Measurements from ENCODE around the gene SLX4IP. TPM values are rescaled to one million over a fixed set of nuclear protein-coding genes. Genes with fewer than 3 reads are reported as not detected.

The SLX4IP gene
- total RNA-seq, 2 experiments from 2014 or later: 1.6 to 1.8 TPM

DNA sequence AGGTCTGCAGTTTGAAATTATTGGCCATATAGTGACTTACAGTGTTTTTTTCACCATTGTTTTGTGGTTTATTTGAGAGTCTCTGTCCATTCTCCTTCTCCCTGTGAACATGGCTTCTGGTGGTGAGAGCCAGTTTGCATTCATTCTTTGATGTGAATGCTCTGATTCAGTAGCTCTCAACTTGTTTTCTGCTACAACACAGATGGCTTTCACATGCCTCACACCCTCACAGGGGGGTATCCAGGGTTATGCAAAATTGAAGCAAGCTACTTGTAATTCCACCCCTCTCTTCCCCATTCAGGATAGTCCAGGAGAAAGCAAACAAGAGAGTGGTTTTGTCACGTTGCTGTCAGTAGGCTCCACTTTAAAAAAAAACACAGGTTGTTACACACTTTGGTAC lies 55.6 kb downstream of the SLX4IP start:
- no peak overlapping the region for H3K27ac ChIP-seq (ENCODE audit: low read depth in 1 of 2, low read length in 2 of 2)
- ATAC-seq (ENCODE audit: poor library complexity) (no peak), DNase-seq (peak in 2 of 14 experiments; percentile 27 to 37)
- intact Hi-C loops (cut with DNase I, micrococcal nuclease): no loop called here
- Mint-ChIP-seq H3K9me3 (no peaks in the 10 kb centered on the region), H3K36me3 (ENCODE audit: low read depth) (no peaks in the 10 kb centered on the region), H3K27me3 (no peaks in the 10 kb centered on the region), H3K4me1 (ENCODE audit: low read depth) (peaks cover 12% of the 10 kb centered on the region), H3K4me3 (no peak overlapping the region), H3K27ac (no peak overlapping the region)
- no peaks in the 10 kb centered on the region for H3K27me3 ChIP-seq (ENCODE audit: control insufficient read depth in 1 of 2, insufficient read depth in 2 of 2, low read length in 2 of 2)
- no peaks in the 10 kb centered on the region for H3K36me3 ChIP-seq (ENCODE audit: insufficient read depth, low read length)
- CTCF ChIA-PET: no interaction called here
- TF ChIP-seq, protein P1, sequence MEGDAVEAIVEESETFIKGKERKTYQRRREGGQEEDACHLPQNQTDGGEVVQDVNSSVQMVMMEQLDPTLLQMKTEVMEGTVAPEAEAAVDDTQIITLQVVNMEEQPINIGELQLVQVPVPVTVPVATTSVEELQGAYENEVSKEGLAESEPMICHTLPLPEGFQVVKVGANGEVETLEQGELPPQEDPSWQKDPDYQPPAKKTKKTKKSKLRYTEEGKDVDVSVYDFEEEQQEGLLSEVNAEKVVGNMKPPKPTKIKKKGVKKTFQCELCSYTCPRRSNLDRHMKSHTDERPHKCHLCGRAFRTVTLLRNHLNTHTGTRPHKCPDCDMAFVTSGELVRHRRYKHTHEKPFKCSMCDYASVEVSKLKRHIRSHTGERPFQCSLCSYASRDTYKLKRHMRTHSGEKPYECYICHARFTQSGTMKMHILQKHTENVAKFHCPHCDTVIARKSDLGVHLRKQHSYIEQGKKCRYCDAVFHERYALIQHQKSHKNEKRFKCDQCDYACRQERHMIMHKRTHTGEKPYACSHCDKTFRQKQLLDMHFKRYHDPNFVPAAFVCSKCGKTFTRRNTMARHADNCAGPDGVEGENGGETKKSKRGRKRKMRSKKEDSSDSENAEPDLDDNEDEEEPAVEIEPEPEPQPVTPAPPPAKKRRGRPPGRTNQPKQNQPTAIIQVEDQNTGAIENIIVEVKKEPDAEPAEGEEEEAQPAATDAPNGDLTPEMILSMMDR (IDR thresholded peaks at IDR 0.05): no peak
- POLR2A ChIA-PET: no interaction called here
- no peak overlapping the region for H3K4me3 ChIP-seq (ENCODE audit: low read length)
- no peaks in the 10 kb centered on the region for H3K4me1 ChIP-seq (ENCODE audit: insufficient read depth, low read length)
- H3K9me3 ChIP-seq (ENCODE audit: control insufficient read depth in 1 of 2, insufficient read depth in 1 of 2, low read length in 2 of 2): no peaks in the 10 kb centered on the region

DNA sequence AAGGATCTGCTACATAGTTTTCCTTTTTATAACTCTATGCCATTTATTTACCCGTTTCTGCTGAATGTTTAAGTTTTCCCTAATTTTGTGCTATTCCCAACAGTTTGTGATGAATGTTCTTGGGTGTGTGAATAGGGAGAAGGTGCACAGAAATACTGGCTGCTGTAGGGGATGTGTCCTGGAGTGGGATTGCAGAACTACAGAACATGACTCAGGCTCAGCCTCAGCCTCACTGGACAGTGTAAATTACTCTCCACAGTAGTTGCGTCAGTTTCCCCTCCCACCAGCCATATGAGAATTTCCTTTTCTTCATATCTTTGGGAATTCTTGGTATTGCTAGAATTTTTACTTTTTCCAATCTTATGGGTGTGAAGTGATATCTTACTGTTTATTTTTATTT lies 57.0 kb downstream of the SLX4IP start:
- intact Hi-C loops (cut with DNase I, micrococcal nuclease): no loop called here
- no peaks in the 10 kb centered on the region for H3K4me1 ChIP-seq (ENCODE audit: insufficient read depth, low read length)
- DNase-seq (peak in 2 of 14 experiments; percentile 39 to 41), ATAC-seq (ENCODE audit: poor library complexity) (no peak)
- ChIA-PET POLR2A (no interaction called here), CTCF (no interaction called here)
- TF ChIP-seq, protein P1 (IDR thresholded peaks at IDR 0.05): no peak
- H3K27me3 ChIP-seq (ENCODE audit: control insufficient read depth in 1 of 2, insufficient read depth in 2 of 2, low read length in 2 of 2): no peaks in the 10 kb centered on the region
- H3K36me3 Mint-ChIP-seq (ENCODE audit: low read depth): no peaks in the 10 kb centered on the region
- no peaks in the 10 kb centered on the region for H3K36me3 ChIP-seq (ENCODE audit: insufficient read depth, low read length)
- H3K4me1 Mint-ChIP-seq (ENCODE audit: low read depth): peaks cover 20% of the 10 kb centered on the region
- H3K27ac ChIP-seq (ENCODE audit: low read depth in 1 of 2, low read length in 2 of 2): no peak overlapping the region
- H3K27me3 Mint-ChIP-seq: no peaks in the 10 kb centered on the region
- no peaks in the 10 kb centered on the region for H3K9me3 Mint-ChIP-seq
- H3K4me3 Mint-ChIP-seq: no peak overlapping the region
- H3K4me3 ChIP-seq (ENCODE audit: low read length): no peak overlapping the region
- H3K9me3 ChIP-seq (ENCODE audit: control insufficient read depth in 1 of 2, insufficient read depth in 1 of 2, low read length in 2 of 2): no peaks in the 10 kb centered on the region
- no peak overlapping the region for H3K27ac Mint-ChIP-seq

- Mint-ChIP-seq H3K27ac (no peak overlapping the region), H3K27me3 (no peaks in the 10 kb centered on the region), H3K4me3 (no peak overlapping the region), H3K9me3 (no peaks in the 10 kb centered on the region), H3K4me1 (ENCODE audit: low read depth) (peaks cover 20% of the 10 kb centered on the region), H3K36me3 (ENCODE audit: low read depth) (no peaks in the 10 kb centered on the region)
- CTCF ChIA-PET: no interaction called here
- no peaks in the 10 kb centered on the region for H3K9me3 ChIP-seq (ENCODE audit: control insufficient read depth in 1 of 2, insufficient read depth in 1 of 2, low read length in 2 of 2)
- POLR2A ChIA-PET: no interaction called here
- no peaks in the 10 kb centered on the region for H3K27me3 ChIP-seq (ENCODE audit: control insufficient read depth in 1 of 2, insufficient read depth in 2 of 2, low read length in 2 of 2)
- DNase-seq: no peak
- intact Hi-C loops (cut with DNase I, micrococcal nuclease): no loop called here
- no peak for ATAC-seq (ENCODE audit: poor library complexity)
- H3K4me1 ChIP-seq (ENCODE audit: insufficient read depth, low read length): no peaks in the 10 kb centered on the region
- no peak overlapping the region for H3K27ac ChIP-seq (ENCODE audit: low read depth in 1 of 2, low read length in 2 of 2)
- no peak overlapping the region for H3K4me3 ChIP-seq (ENCODE audit: low read length)
- H3K36me3 ChIP-seq (ENCODE audit: insufficient read depth, low read length): no peaks in the 10 kb centered on the region
- TF ChIP-seq, protein P1 (IDR thresholded peaks at IDR 0.05): no peak
Observed at GRCh38 chr20:10492844-10493243, 57.7 kb downstream of the SLX4IP start.

Data from CD4-positive, alpha-beta T cell (primary cell).